SK-N-SH (cell line): ENCODE data around the gene ENO1.

ENCODE experiments used
- EP300 ChIP-seq, 2 experiments: IDR thresholded peaks; 2 replicates each; pipeline versions ENCODE4 v1.4.0 to v1.6.1; 2012; ENCODE audit warnings: borderline replicate concordance in 1 of 2, low read depth in 1 of 2, low read length in 1 of 2
- EZH2phosphoT487 ChIP-seq: fragments of 200-600 bp; sonication (generic); IDR thresholded peaks from 2 replicates; pipeline ENCODE4 v1.6.1; 2017; ENCODE audit warnings: low read depth, mixed run types, mild to moderate bottlenecking, antibody characterized with exemption, moderate library complexity, borderline replicate concordance
- FOXM1 ChIP-seq: IDR thresholded peaks from 2 replicates; pipeline ENCODE4 v1.4.0; 2012; ENCODE audit warnings: low read depth, mild to moderate bottlenecking
- GABPA ChIP-seq: IDR thresholded peaks from 2 replicates; pipeline ENCODE4 v1.4.0; 2012; ENCODE audit warnings: low read depth, mild to moderate bottlenecking
- RFX5 ChIP-seq: IDR thresholded peaks from 2 replicates; pipeline ENCODE4 v1.6.1; 2012; ENCODE audit warnings: mild to moderate bottlenecking, improper control_type of control experiment, low read length
- SMC3 ChIP-seq: IDR thresholded peaks from 2 replicates; pipeline ENCODE4 v1.6.1; 2012; ENCODE audit warnings: low read depth, low read length, improper control_type of control experiment
- TF ChIP-seq, protein P1 (sequence below): fragments of 200-600 bp; sonication (generic); IDR thresholded peaks from 2 replicates; pipeline ENCODE4 v1.6.1; 2017; ENCODE audit warnings: antibody characterized with exemption, mild to moderate bottlenecking, moderate library complexity
- TF ChIP-seq, protein P2 (sequence below): IDR thresholded peaks from 2 replicates; pipeline ENCODE4 v1.4.0; 2012; ENCODE audit warnings: low read depth

DNA sequence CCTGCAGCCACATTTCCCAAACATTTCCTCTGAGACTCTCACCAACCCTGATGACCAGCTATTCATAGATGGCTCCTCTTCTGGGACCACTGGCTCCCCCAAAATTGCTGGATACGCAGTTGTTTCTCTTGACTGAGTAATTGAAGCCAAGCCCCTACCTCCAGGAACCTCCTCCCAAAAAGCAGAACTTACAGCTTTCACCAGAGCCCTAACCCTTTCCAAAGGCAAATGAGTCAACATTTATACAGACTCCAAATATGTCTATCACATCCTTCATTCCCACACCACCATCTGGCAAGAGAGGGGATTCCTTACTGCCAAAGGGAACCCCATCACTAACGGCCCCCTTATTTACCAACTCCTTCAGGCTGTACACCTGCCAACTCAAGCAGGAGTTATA is 46.9 kb upstream of the ENO1 start:
- TF ChIP-seq, protein P1, sequence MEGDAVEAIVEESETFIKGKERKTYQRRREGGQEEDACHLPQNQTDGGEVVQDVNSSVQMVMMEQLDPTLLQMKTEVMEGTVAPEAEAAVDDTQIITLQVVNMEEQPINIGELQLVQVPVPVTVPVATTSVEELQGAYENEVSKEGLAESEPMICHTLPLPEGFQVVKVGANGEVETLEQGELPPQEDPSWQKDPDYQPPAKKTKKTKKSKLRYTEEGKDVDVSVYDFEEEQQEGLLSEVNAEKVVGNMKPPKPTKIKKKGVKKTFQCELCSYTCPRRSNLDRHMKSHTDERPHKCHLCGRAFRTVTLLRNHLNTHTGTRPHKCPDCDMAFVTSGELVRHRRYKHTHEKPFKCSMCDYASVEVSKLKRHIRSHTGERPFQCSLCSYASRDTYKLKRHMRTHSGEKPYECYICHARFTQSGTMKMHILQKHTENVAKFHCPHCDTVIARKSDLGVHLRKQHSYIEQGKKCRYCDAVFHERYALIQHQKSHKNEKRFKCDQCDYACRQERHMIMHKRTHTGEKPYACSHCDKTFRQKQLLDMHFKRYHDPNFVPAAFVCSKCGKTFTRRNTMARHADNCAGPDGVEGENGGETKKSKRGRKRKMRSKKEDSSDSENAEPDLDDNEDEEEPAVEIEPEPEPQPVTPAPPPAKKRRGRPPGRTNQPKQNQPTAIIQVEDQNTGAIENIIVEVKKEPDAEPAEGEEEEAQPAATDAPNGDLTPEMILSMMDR, result no peak
- TF ChIP-seq SMC3 (no peak), EP300 (IDR thresholded peaks at IDR 0.05; ENCODE audit: borderline replicate concordance in 1 of 2, low read depth in 1 of 2, low read length in 1 of 2) (no peak), GABPA (no peak), EZH2phosphoT487 (no peak), FOXM1 (no peak), RFX5 (no peak)
- TF ChIP-seq, protein P2, sequence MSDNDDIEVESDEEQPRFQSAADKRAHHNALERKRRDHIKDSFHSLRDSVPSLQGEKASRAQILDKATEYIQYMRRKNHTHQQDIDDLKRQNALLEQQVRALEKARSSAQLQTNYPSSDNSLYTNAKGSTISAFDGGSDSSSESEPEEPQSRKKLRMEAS, result no peak
